ENCODE results near the gene A1BG. TPM values are rescaled to one million over a fixed set of nuclear protein-coding genes. Genes with fewer than 3 reads are reported as not detected.

The A1BG gene
- total RNA-seq, 2 donors from 2014 or later = 1.9 to 10.0 TPM

- H3K36me3 ChIP-seq = peaks cover 29% of the 10 kb centered on the region
Observed at GRCh38 chr19:58300620-58301019, 52.7 kb downstream of the A1BG start.

DNA sequence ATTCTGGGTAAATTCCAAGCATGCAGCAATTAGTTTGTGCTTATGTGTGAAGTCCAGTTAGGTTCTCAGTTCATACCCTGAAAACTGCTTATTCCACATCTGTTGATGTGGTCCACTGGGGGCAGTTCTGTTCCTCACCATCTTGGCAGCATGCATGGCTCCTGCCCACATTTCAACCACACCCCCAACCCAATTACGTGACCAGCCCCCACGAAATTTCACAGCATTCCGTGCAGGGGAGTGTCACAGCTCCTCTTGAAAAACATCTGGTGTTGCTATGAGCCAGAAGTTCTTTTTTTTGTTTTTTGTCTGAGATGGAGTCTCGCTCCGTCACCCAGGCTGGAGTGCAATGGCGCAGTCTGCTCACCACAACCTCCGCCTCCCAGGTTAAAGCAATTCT is 57.2 kb downstream of the A1BG start:
- no peak for ATAC-seq (ENCODE audit: insufficient number of reproducible peaks, low FRiP score, low read depth)
- TF ChIP-seq, protein P1, sequence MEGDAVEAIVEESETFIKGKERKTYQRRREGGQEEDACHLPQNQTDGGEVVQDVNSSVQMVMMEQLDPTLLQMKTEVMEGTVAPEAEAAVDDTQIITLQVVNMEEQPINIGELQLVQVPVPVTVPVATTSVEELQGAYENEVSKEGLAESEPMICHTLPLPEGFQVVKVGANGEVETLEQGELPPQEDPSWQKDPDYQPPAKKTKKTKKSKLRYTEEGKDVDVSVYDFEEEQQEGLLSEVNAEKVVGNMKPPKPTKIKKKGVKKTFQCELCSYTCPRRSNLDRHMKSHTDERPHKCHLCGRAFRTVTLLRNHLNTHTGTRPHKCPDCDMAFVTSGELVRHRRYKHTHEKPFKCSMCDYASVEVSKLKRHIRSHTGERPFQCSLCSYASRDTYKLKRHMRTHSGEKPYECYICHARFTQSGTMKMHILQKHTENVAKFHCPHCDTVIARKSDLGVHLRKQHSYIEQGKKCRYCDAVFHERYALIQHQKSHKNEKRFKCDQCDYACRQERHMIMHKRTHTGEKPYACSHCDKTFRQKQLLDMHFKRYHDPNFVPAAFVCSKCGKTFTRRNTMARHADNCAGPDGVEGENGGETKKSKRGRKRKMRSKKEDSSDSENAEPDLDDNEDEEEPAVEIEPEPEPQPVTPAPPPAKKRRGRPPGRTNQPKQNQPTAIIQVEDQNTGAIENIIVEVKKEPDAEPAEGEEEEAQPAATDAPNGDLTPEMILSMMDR (IDR thresholded peaks at IDR 0.05) = no peak
- Histone ChIP-seq H3K27me3 (replicated peaks; ENCODE audit: insufficient read depth) (no peaks in the 10 kb centered on the region), H3K4me1 (ENCODE audit: control insufficient read depth in 1 of 2, low read depth in 2 of 2) (no peaks in the 10 kb centered on the region), H3K36me3 (peaks cover 72% of the 10 kb centered on the region), H3K9me3 (peaks cover 37% of the 10 kb centered on the region), H3K27ac (no peak overlapping the region), H3K4me3 (no peak overlapping the region)
- no peak for DNase-seq (ENCODE audit: low spot score)

More at GRCh38 chr19:58300620-58301019, 52.7 kb downstream of the A1BG start:
- H3K27me3 ChIP-seq (replicated peaks; ENCODE audit: insufficient read depth) = no peaks in the 10 kb centered on the region
- peaks cover 9% of the 10 kb centered on the region for H3K9me3 ChIP-seq
- peaks cover 5 to 6% of the 10 kb centered on the region in 2 donors for H3K4me1 ChIP-seq (ENCODE audit: control insufficient read depth in 1 of 2, low read depth in 2 of 2)
- ATAC-seq (ENCODE audit: insufficient number of reproducible peaks, low FRiP score, low read depth) (no peak), DNase-seq (ENCODE audit: low spot score) (no peak)
- TF ChIP-seq, protein P1 (IDR thresholded peaks at IDR 0.05) = no peak
- no peak overlapping the region for H3K27ac ChIP-seq
- no peak overlapping the region for H3K4me3 ChIP-seq

Other genes with a start within 250 kb of the A1BG start
- 10 to 100 TPM in 1 of 2 donors, 1 to 10 TPM in 1; 6.8 to 10.6 TPM for gene ZNF329, start 202.7 kb downstream of the A1BG start, total RNA-seq
- 10 to 100 TPM; 26.4 to 32.6 TPM for gene ZNF274, start 170.4 kb downstream of the A1BG start, total RNA-seq
- gene ZNF544, start 124.6 kb downstream of the A1BG start, total RNA-seq = 10 to 100 TPM; 23.8 to 25.6 TPM
- 10 to 100 TPM; 11.4 to 12.0 TPM for gene ZNF8, start 74.5 kb downstream of the A1BG start, total RNA-seq
- gene ERVK3-1, start 48.1 kb downstream of the A1BG start, total RNA-seq = 10 to 100 TPM; 37.4 to 87.9 TPM
- gene ZSCAN22, start 26.5 kb downstream of the A1BG start, total RNA-seq = 1 to 10 TPM; 1.1 to 4.2 TPM
- gene ZNF497, start 9.3 kb upstream of the A1BG start, total RNA-seq = 1 to 10 TPM in 1 of 2 donors, not detected in 1; 2.3 TPM
- 1 to 10 TPM; 1.6 to 3.9 TPM for gene ZNF837, start 27.5 kb upstream of the A1BG start, total RNA-seq
- gene RPS5, start 33.8 kb upstream of the A1BG start, total RNA-seq = 100 to 1,000 TPM; 747 to 789 TPM
- gene RNF225, start 42.2 kb upstream of the A1BG start, total RNA-seq = not detected
- gene ZNF584, start 55.2 kb upstream of the A1BG start, total RNA-seq = 10 to 100 TPM; 18.7 to 31.5 TPM
- 10 to 100 TPM in 1 of 2 donors, 1 to 10 TPM in 1; 3.1 to 10.2 TPM for gene ZNF132, start 86.7 kb upstream of the A1BG start, total RNA-seq
- 10 to 100 TPM in 1 of 2 donors, 1 to 10 TPM in 1; 6.0 to 12.0 TPM for gene ZNF324B, start 98.1 kb upstream of the A1BG start, total RNA-seq
- 10 to 100 TPM; 19.8 to 31.7 TPM for gene ZNF324, start 113.6 kb upstream of the A1BG start, total RNA-seq
- 10 to 100 TPM; 17.8 to 23.7 TPM for gene ZNF446, start 122.9 kb upstream of the A1BG start, total RNA-seq
- 1 to 10 TPM; 7.1 to 8.5 TPM for gene SLC27A5, start 158.5 kb upstream of the A1BG start, total RNA-seq
- 10 to 100 TPM; 10.4 to 10.9 TPM for gene ZBTB45, start 166.3 kb upstream of the A1BG start, total RNA-seq
- gene TRIM28, start 190.6 kb upstream of the A1BG start, total RNA-seq = 100 to 1,000 TPM; 192 to 204 TPM
- gene CHMP2A, start 201.6 kb upstream of the A1BG start, total RNA-seq = 10 to 100 TPM; 90.3 to 98.8 TPM
- gene UBE2M, start 205.1 kb upstream of the A1BG start, total RNA-seq = 10 to 100 TPM; 17.1 to 18.9 TPM
- gene MZF1, start 219.8 kb upstream of the A1BG start, total RNA-seq = 10 to 100 TPM; 44.9 to 46.8 TPM